HG02678 (cell line): ENCODE results near the gene CERT1.
A peak's percentile ranks its signal among the peaks of the same experiment; 100 is the strongest.
"Not testable (repeated sequence)": the region's sequence is repeated elsewhere in the genome, so short reads cannot be mapped to it uniquely, and the experiment has no call there.

Source experiments
- ATAC-seq: cut with Tn5 transposase; IDR thresholded peaks from one replicate; pipeline ENCODE4 v1.9.1; 2021; ENCODE audit warnings: mild to moderate bottlenecking, moderate library complexity; ENCODE audit not compliant: unreplicated experiment

Gene CERT1, protein sequence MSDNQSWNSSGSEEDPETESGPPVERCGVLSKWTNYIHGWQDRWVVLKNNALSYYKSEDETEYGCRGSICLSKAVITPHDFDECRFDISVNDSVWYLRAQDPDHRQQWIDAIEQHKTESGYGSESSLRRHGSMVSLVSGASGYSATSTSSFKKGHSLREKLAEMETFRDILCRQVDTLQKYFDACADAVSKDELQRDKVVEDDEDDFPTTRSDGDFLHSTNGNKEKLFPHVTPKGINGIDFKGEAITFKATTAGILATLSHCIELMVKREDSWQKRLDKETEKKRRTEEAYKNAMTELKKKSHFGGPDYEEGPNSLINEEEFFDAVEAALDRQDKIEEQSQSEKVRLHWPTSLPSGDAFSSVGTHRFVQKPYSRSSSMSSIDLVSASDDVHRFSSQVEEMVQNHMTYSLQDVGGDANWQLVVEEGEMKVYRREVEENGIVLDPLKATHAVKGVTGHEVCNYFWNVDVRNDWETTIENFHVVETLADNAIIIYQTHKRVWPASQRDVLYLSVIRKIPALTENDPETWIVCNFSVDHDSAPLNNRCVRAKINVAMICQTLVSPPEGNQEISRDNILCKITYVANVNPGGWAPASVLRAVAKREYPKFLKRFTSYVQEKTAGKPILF

DNA sequence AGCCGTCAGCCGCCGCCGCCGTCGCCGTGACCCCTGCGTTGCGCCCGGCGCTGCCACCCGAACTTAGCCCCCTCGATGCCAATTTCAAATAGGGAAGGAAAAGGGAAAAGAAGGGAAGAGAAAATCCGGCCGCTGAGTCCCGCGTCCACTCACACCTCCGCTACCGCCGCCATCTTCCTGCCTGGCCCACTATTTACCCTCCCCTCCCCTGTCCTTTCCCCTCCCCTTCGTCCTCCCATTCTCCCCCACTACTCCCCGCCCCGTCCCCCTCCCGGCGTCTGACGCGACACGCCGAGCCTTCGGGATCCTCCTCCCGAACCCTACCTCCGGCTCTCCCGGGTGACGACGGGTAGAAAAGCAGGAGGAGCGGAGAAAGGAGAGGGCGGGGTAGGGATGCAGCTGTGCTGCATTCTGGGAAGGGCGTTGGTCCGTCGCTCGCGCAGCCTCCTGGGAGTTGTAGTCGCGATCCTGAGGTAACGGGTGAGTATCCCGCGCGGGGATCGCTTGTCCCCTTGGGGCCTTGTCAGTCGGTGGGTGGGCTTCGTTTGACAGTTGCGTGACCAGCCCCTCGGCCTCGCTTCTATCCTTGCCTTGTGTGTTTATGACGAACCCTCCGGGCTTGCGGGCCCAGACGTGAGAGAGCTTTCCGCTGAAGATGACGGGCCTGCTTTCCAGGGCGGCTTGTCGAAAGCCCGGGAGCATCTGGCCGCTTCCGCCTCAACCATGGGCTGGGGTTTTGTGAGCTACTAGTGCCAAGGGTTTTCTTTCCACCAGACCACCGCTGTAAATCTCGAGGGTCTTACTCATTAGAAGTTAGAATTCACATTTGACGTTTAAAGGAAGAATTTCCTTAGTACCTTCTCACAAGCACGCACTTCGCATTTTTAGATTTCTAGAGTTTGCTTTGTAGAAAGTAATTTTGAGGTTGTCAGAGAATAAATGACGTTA is at the start of gene CERT1, which contains the start of gene POLK:
CERT1 (minus strand) TSS at position 195 of the 948 bp plus-strand sequence. CDS start 422 bp downstream, outside the sequence.
POLK (plus strand) TSS at position 457 of the 948 bp plus-strand sequence.
- ATAC-seq = peak; percentile 88

GRCh38 chr5:75560655-75561054 is 49.2 kb upstream of the CERT1 start:
- not testable (repeated sequence) for ATAC-seq

DNA sequence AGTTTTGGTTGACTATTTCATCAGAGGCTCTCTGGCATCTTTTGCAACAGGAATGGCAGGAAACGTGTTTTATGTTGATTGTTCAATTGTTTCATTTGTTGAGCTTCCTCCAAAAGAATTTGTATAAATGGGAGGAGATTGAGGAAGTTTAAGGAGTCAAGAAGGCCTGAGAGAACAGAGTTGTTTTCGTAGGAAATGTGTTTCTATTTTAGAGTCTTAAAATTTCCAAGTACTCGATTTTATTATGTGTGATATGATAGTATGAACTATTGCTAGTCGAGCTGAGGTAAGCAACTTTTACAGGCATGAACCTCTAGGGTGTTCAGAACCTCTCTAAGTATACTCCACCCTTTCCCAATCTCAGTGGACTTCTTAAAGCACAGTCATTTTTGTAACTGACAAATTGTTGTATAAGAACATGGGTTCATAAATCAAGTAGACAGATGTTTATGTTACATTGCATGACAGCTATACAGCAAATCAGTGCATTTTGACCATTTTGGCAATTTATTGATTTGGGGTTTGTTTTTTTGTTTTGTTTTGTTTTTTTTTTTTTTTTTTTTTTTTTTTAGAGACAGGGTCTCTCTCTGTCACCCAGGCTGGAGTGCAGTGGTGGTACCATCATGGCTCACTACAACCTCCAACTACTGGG is 47.7 kb upstream of the CERT1 start:
- no peak for ATAC-seq

GRCh38 chr5:75558221-75558620 is 46.8 kb upstream of the CERT1 start:
- ATAC-seq = no peak

DNA sequence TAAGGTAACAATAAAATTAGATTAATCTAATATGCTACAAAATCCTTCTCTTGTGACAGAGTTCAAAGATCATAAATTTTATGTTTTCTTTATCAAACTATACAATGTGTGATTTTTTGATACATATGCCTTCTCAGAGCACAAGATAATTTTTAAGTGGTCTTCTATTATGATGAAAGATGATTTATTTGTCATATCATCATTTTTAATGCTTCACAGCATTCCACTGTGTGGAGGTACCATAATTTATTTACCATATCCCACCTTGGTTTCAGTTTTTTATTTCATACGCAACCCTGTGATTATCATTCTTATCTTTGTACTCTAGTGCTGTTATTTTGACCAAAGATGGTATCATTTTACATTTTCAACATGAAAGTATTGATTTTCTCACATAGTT is 41.9 kb upstream of the CERT1 start:
- no peak for ATAC-seq

DNA sequence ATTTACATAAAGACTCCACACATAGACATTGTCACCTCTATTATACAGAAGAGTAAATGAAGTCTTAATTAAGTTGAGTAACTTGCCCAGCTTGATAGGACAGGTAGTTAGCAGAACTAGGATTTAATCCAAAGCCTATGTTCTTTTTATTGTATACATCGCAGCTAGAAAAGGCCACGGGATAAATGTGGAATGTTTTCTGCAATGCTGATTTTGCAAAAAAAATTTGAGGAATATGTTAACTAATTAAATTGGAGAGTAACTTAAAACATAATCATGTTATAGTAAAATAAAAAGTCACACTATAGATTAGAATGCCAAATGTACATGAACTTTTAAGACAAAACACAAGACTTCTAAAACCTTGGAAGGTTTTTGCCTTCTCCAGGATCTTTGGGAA is 41.3 kb upstream of the CERT1 start:
- no peak for ATAC-seq

DNA sequence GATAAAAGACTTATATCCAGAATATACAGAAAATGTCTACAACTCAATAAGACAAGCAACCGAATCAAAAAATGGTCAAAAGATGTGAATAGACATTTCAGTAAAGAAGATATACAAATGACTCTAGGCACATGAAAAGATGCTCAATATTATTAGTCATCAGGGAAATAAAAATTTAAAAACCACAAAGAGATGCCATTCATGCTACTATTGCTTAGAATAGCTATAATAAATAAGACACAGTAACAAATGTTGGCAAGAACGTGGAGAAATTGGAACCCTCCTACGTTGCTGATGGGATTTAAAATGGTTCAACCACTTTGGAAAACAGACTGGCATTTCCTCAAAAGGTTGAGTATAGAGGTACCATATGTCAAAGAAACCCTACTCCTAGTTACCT is 40.0 kb upstream of the CERT1 start:
- ATAC-seq = no peak

- no peak for ATAC-seq
Observed at GRCh38 chr5:75550597-75550996, 39.2 kb upstream of the CERT1 start.

- ATAC-seq = no peak
Observed at GRCh38 chr5:75547812-75548211, 36.4 kb upstream of the CERT1 start.

DNA sequence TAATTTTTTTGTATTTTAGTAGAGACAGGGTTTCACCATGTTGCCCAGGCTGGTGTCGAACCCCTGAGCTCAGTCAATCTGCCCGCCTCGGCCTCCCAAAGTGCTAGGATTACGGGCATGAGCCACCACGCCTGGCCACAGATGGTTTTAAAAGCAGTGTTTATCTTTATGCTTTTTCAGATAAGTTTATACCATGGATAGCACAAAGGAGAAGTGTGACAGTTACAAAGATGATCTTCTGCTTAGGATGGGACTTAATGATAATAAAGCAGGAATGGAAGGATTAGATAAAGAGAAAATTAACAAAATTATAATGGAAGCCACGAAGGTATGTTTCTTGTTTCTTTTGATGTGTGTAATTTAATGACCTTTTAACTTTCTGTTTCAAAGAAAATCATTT is 35.4 kb upstream of the CERT1 start:
- no peak for ATAC-seq

DNA sequence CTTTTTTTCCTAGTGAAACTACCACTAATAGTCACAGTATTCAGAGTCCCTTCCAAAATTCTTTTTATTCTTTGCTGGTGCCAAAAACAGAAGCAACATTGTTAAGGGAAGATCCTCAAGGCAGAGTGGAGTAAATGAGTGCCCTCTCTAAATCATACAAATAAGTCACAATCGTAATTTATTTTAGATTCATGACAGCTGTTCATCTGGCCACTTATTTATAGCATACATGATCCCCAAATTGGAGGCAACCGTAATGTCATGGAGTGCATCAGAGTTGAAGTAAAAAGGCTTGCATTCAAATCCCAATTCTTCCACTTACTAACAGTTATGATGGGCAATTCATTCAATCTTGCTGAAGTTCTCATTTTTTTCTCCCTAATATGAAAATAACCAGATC is 33.7 kb upstream of the CERT1 start:
- no peak for ATAC-seq

DNA sequence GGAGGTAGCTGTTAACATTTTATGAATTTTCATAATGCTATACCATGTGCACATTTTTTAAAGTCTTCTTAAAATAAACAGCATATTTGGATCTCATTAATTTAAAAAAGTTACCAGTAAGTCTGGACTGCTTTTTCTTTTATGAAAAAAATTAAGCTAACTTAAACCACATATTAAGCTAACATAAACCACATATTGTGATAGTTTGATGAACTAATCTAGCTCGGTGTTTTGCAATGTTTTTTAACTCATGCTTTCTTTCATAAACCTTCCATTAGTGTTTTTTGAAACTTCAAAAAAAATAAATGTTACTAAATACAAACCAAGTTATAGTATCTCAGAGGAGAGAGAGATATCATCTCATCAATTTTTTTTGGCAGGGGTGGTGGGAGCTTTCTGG is 26.8 kb upstream of the CERT1 start:
- no peak for ATAC-seq

DNA sequence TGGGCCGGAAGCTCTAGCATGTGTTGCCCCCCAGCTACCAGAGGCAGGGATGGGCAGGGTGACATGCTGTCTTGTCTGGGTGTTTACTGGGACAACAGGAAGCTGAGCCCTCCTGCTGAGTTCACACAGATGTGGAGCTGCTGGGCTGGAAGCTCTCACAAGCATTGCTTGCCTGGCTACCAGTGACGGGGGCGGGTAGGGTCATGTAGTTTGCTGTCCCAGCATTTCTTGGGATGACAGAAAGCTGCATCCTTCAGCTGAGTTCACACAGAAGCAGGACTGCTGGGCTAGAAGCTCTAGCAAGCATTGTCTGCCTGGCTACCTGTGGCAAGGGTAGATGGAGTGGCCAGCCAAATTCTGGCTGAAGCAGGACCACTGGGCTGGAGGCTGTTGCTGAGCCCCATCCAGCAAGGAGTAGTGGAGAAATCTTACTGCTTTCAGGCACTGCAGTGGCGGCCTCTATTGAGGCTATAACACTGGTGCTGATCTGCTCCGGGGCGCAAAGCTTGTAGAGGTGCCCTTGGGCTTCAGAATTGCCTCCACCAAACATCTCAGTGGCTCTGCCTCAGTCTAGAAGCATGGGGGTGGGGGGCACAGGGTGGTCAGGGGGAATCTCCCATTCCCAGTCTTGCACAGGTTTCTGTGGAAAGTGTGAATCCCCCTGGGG is 25.4 kb upstream of the CERT1 start:
- ATAC-seq = no peak

GRCh38 chr5:75536147-75536546 is 24.7 kb upstream of the CERT1 start:
- no peak for ATAC-seq

DNA sequence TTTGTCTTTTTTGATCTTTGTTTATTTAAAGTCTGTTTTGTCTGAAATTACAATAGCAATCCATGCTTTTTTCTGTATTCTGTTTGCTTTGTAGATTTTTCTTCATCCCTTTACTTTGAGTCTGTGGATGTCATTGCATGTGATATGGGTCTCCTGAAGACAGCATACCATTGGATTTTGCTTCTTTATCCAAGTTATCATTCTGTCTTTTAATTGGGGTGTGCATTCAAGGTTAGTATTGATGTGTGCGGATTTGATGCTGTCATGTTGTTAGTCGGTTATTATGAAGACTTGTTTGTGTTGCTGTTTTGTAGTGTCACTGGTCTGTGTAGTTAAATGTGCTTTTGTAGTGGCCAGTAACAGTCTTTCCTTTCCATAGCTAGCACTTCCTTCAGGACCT is 23.3 kb upstream of the CERT1 start:
- ATAC-seq = no peak

GRCh38 chr5:75533716-75534115 is 22.3 kb upstream of the CERT1 start:
- not testable (repeated sequence) for ATAC-seq

DNA sequence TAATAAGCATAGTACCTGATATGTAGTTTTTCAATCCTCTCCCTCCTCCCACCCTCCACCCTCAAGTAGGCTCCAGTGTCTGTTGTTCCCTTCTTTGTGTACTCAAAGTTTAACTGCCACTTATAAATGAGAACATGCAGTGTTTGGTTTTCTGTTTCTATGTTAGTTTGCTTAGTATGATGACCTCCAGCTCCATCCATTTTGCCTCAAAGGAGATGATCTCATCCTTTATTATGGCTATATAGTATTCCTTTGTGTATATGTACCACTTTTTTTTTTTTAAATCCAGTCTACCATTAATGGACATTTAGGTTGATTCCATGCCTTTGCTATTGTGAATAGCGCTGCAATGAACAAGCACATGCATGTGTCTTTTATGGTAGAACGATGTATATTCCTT is 20.8 kb upstream of the CERT1 start:
- ATAC-seq = no peak

- ATAC-seq = no peak
Observed at GRCh38 chr5:75529185-75529584, 17.8 kb upstream of the CERT1 start.

- no peak for ATAC-seq
Observed at GRCh38 chr5:75526070-75526469, 14.6 kb upstream of the CERT1 start.

DNA sequence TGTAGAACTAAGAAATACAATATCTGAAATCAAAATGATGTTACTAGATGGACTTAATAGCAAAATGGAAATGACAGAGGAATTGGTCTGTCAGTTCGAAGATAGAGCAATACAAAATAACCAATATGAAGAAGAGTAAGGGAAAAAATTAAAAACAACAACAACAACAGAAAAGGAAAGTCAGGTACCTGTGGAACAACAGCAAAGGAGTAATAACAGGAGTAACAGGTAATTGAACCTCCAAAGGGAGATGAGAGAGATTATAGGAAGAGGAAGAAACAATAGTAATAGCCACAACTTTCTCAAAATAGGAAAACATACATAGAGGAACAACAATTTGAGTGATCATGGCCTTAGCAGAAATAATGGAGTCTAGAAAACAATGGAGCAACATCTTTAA is 13.9 kb upstream of the CERT1 start:
- no peak for ATAC-seq
